GM18519 (cell line): ENCODE results near the gene DPF3.

Experiments
- ATAC-seq: cut with Tn5 transposase; IDR thresholded peaks from one replicate; pipeline ENCODE4 v1.9.1; 2021; ENCODE audit warnings: mild to moderate bottlenecking, moderate library complexity; ENCODE audit not compliant: unreplicated experiment, low FRiP score

Gene DPF3

DNA sequence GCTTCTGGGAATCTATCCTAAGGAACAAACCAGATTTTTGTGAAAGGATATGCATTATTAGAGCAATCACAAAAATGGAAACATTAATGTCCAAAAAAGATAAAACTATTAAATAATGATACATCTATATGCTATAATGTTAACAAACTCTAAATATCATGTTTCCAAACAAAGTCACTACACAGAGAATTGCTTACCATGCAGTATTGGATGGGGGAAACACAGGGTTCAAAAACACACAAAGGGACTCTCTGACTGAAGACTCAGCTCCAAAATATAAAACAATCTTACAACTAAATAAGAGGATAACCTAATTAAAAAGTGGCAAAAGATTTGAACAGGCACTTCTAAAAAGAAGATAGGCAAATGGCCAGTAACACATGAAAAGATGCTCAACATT is 304.2 kb downstream of the DPF3 start:
- no peak for ATAC-seq

DNA sequence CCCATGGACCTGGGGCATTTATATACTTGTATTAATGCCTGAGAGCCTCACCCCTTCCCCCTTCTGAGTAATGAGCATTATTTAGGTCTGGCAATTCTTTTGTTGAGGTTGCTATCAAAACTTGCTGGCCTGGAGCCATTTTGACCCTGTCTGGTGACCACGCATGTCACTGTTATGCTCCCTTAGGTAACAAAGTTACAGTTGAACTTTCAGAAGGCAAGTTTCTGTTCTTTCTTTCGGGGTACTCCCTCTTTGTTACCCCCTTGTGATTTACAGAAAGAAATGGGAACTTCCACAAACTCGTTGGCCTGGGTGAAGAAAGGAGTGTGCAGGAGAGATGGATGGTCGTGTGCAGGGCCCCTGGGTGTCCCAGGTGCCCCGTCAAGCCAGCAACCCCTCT is 305.4 kb downstream of the DPF3 start:
- ATAC-seq, result no peak

GRCh38 chr14:72583316-72584272 is 310.3 kb downstream of the DPF3 start:
- no peak for ATAC-seq

GRCh38 chr14:72582582-72582981 is 311.3 kb downstream of the DPF3 start:
- ATAC-seq, result no peak

DNA sequence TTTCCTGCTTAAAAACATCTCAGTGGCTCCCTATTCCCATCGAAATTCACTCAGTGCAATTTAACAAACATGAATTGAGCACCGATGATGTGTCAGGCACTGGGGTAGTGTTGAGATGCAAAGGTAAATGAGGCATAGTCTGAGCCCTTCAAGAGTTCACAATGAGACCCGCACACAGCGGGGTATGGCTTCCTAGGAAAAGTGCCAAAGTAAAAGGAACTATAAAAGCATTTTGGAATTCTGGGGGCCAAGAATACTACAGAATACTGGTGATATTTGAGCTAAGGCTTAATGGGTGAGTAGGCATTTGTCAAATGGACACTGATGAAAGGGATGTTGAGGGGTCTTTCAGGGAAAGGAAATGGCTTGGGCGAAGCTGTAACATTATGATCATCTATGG is 315.4 kb downstream of the DPF3 start:
- ATAC-seq, result no peak

DNA sequence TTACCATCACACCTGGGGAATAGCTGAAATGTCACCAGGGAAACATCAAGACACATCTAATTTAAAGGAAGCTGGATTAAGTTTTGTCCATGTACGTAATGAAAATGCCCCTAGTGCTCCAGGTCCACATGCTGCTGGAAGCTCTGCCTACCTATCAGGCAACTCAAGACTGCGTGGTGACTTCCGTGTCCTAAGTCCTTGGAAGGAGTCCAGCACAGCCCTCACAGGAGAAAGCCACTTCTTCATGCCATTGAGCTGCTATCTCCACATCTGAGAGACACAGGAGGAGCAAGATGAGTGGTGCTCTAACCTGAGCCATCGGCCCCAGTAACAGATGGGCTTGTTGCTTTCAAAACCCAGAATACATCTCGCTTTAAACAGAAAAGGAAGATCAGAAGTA is 316.4 kb downstream of the DPF3 start:
- no peak for ATAC-seq

DNA sequence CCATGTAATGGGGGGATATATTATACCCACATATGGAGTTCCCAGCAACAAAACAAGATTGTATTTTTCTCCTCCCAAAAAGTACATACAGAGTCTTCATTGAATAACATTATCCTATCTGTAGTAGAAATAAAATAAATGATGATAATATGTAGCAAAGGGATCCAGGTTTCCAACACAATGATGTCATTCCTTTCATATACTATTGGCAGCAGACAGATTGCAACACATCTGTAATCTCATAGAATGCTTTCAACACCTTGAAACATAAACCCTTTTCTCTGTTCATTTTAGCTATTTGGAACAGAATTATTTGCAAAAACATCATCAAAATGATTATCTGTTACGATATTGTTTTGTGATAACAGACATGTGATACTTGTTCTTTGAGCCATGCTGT is 317.6 kb downstream of the DPF3 start:
- ATAC-seq, result no peak

DNA sequence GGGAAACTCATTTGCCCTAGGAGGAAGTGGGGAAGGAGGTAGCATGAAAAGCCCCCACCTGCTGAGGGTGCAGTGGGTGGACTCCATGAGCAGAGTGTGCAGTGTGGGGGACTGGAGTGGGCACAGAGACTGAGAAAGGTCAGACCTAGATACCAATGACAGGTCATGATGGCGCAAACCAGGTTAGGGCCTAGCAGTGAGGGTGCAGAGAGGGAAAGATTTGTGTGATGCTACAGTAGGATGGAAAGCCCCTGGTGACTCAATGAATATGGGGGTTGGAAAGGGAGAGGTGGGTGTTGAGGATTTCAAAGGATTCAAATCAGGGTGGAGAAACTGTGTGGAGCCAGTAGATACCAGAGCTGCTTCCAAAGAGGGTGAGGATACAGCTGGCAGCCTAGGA is 319.2 kb downstream of the DPF3 start:
- ATAC-seq, result no peak

DNA sequence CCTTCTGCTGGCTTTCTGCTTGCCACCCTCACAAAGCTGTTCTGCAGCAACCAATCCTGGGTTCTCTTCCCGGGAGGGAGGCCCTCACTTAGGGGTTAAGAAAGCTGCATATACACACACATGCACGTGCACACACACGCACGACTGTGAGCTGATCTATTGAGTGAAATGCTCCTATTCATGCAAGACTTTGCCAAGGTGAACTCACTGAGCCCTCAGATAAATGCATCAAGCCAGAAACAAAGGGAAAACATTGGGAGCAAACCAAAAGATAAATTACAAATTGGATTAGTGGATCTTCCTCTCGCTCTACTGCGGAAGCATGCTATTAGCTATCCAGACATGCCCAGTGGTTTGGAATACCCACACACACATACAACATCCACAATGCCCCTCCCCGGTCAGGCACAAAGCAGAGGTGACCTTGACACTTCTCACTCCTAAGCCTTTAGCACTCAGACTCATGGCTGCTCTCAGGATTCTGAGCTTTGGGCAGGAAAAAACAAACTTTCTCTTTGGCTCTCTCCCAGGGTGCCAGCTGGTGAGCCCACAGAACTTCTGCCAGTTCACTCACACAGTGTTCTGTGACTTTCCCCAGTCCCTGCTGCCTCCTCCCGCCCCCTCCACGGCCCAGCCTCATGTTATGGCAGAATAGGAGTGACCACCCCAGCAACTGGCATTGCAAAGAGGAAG is 320.0 kb downstream of the DPF3 start:
- ATAC-seq, result no peak
